ENCODE data around the gene ANKRD66. TPM values are rescaled to one million over a fixed set of nuclear protein-coding genes. Genes with fewer than 3 reads are reported as not detected.
"Not testable (repeated sequence)": the region's sequence is repeated elsewhere in the genome, so short reads cannot be mapped to it uniquely, and the experiment has no call there.

ANKRD66 gene
- total RNA-seq (2014; rRNA removed; shearing (Covaris generic)), result not detected in 2 replicates

- no peak for DNase-seq (ENCODE audit: low spot score)
Measured at GRCh38 chr6:46746696-46747095, at the start of gene ANKRD66. Gene ANKRD66 (plus strand): TSS chr6:46746933. CDS start chr6:46751949, 5,016 bp downstream.

DNA sequence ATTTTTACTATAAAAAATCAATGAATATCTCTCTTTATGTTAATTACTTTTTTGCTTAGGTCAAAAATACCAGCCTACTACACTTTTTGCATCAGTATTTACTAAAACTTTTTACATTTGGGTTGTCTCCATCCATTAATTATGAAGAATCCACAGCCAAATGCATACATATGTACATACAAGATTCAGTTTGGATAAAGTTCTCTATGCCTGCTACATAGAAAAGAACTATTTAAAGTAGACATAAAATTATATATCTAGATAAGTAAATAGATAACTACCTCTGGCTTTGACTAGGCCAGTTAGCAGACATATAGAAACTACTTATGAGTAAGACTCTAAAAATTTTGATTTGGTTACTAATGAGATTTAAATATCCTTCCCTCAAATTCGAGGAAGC, 46.8 kb upstream of the ANKRD66 start:
- no peak for DNase-seq (ENCODE audit: low spot score)

DNA sequence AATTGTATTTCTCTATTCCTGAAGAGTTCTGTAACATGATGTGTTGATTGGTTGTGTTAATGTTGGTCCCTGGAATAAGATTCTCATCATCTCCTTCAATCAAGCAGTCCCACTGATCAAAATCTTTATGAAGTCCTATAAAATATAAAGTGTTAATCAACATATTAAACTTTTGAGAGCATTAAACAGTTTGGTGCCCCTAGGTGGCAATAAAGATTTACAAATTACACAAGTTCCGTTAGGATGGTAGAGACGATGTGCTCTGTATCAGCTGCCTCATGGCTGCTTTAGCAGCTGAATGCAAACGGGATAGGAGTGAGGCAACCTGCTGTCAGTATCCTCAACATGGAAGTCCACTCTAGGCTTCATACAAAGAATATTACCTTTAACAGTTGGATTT, 42.2 kb upstream of the ANKRD66 start:
- peak; percentile 64 for DNase-seq (ENCODE audit: low spot score)

DNA sequence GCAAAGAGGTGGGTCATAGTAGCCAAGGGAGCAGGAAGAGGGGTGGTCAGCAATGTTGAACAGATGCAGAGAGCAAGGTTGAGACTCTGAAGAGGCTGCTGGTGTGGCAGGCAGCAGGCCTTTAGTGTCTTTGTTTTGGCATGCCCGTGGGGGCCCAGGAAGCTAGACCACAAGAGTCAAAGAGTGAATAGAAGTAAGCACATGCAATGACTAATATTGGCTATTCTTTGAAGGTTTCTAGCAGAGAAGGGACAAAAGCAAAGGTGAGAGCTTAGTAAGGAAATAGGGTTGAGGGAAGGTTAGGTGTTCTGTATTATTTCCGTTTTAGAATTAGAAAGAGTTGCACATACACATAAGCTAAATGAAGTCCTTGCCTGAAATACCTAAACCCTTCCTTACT, 40.3 kb upstream of the ANKRD66 start:
- DNase-seq (ENCODE audit: low spot score), result no peak

- DNase-seq (ENCODE audit: low spot score), result no peak
Measured at GRCh38 chr6:46711491-46711890, 35.2 kb upstream of the ANKRD66 start.

- DNase-seq (ENCODE audit: low spot score), result no peak
Measured at GRCh38 chr6:46715141-46715540, 31.6 kb upstream of the ANKRD66 start.

DNA sequence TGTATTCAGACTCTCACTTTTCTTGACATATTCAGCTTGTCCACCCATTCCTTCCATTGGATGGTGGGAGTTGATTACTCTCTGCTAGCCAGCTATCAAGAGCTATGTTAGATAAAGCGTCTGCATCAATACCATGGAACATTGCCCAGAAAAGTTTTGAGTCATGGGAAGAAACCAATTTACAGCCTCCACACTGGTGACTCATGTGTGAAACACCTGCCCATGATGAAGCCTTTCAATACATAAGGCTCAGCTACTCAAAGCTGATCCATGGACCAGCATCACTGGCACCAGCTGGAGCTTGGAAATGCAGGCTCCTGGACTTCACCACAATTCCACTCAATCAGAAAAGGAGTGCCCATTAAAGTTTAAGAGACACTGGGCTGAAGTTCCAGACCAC, 27.6 kb upstream of the ANKRD66 start:
- DNase-seq (ENCODE audit: low spot score), result peak; percentile 20

DNA sequence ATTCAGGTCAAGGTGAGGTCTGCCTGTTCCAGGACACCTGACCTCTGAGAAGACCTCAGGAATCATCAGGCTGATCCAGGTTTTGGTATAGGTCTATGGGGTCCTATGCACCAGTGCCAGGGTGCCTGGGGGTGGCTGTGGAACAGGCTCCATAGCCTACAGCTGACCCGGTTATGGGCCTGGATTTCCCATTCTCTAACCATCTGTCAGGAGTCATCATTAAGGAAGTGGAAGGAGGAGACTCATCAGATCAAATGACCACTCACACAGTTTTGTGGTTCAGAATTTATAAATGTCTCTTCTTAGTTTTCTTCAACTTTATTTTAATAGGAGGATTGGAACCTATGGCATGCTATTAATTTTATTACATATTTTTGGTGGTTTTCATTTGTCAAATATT, 26.3 kb upstream of the ANKRD66 start:
- DNase-seq (ENCODE audit: low spot score), result no peak

DNA sequence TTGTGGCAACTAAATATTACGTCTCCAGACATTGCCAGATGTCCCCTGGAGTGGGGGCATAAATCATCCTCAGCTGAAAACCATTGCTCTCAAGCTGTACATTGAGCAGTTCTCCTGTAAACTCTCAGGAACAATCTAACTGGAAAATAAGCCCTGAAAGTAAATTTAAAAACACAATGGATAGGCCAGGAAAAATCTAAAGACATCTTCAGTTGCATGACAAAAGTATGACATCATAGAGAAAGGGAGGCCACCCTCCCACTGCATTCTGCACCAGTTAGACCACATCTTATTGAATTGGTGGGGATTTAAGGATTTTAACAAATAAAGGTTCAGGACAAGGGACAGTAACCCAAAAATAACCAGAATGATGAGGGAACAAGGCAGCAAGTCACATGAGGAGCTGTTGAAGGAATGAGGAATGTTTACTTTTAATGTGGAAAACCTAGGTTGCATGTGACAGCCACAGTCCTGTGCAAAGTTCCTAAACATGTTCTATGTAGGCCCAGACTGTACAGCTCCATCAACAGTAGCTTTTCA, 16.9 kb upstream of the ANKRD66 start:
- no peak for DNase-seq (ENCODE audit: low spot score)

DNA sequence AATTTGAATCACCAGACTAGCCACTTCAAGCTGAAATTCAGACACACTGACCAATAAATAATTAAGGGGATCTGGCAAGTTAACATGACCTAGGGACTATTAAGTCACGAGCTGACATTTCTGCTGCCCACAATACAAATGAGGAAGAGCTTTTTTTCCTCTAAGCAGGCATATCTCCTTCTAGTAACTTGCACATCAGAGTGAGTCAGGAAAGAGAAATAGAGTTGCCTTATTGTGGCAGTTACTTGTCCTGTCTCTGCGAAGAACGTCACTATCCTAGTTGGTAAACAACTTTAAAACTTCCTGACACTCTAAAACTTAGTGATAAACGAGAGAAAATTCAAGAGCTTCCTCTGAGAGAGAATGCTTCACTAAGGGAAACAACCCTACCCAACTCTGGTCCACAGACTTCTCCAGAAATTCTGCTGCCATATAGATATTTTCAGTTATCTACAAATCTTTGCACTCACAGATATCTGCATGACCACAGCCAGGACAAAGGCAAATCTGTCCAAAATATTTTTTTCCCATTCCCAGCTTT, 15.7 kb upstream of the ANKRD66 start:
- no peak for DNase-seq (ENCODE audit: low spot score)

DNA sequence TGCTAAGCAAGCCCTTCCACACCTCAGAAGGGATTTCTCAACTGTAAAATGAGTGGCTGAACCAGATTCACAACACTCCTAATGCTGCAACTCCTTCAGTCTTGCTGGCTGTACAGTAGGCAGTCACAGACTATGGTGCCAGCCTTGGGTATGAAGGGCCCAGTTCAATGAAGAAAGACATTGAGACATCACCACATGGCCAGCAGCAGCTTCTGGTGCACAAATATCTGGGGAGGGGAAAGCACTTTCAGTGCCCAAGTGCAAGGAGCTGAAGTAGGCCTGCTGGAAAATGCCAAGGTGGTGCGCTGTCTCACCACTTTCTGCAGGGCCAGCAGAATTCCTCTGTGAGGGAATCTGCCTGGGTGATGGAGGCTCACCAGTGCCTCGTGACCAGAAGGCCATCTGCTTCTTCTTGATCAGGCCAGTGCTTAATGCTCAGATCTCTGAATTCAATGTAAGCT, 13.4 kb upstream of the ANKRD66 start:
- no peak for DNase-seq (ENCODE audit: low spot score)

GRCh38 chr6:46734867-46735719, 11.6 kb upstream of the ANKRD66 start, which contains the start of gene PLA2G7:
Gene PLA2G7 (minus strand): TSS chr6:46735375. CDS start chr6:46722891, 12,484 bp downstream.
- peak; percentile 45 for DNase-seq (ENCODE audit: low spot score)

DNA sequence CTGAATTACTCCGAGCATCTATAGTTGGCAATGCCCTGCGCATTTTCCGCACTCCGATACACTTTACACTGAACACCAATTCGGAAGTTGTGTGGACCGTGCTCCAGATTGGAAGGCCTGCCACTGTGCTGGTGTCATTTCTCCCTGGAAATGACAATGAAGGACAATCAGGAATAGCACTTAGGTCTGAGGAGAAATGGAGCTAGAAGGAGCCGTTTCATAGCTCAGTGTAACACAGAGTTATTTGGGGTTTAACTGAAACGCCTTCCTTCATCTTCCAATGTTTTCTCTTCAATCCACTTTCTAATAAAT, 11.1 kb upstream of the ANKRD66 start:
- DNase-seq (ENCODE audit: low spot score), result no peak

- no peak for DNase-seq (ENCODE audit: low spot score)
Measured at GRCh38 chr6:46736906-46737305, 9.8 kb upstream of the ANKRD66 start.

- no peak for DNase-seq (ENCODE audit: low spot score)
Measured at GRCh38 chr6:46741482-46741881, 5.3 kb upstream of the ANKRD66 start.

- DNase-seq (ENCODE audit: low spot score), result no peak
Measured at GRCh38 chr6:46741910-46742309, 4.8 kb upstream of the ANKRD66 start.

DNA sequence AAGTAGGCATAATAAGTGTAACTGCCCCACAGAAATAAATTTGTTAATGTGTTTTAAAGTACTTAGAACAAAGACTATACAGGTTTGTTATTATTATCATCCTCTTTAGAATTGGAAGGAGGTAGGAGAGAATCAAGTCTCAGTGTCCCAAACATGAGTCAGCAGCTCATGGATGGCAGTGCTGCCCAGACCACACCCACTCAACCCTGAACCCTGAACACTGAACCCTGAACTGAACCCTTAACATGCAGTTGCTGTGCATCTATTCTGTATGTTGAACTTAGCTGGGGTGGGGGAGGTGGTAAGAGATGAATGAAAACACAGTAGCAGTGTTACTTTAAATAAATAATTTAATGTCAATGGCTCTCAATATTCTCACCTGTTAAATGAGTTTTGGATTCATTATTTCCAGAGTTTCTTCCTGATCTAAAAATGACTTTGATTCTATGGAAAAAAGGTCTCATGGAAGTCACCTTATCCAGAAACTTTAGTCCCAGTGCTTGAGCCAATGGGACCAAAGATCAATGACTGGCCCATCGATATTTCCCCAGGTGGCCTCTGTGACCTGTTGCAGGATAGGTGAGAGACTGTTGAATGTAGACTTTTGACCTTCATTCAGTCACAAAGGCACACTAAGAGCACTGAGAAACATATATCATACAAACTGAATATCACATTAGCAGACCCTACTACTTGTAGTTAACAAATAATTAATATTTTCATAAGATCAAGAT, 3.1 kb upstream of the ANKRD66 start:
- DNase-seq (ENCODE audit: low spot score), result no peak

DNA sequence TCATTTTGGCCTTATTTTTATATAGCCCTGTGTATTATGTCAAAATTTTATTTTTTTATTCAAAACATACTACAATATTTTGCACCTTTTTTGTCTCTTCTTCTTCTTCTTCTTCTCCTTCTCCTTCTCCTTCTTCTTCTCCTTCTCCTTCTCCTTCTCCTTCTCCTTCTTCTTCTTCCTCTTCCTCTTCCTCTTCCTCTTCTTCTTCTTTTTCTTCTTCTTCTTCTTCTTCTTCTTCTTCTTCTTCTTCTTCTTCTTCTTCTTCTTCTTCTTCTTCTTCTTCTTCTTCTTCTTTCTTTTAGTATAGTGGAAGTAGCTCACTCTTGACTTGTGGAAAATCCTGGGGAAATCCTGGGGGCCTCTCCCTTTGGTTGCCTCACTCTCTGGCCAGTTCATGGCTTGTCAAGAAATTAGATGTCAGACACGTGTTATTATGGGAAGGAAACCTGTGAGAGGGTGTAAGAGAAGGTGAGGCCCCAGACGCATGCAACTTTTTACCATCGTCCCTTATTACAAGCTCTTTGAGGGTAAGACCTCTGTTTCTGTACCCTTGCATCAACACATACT, 2.5 kb upstream of the ANKRD66 start:
- not testable (repeated sequence) for DNase-seq (ENCODE audit: low spot score)

GRCh38 chr6:46745973-46746372, 760 bp upstream of the ANKRD66 start:
- no peak for DNase-seq (ENCODE audit: low spot score)

- DNase-seq (ENCODE audit: low spot score), result no peak
Measured at GRCh38 chr6:46748940-46749503, 2.3 kb downstream of the ANKRD66 start.

DNA sequence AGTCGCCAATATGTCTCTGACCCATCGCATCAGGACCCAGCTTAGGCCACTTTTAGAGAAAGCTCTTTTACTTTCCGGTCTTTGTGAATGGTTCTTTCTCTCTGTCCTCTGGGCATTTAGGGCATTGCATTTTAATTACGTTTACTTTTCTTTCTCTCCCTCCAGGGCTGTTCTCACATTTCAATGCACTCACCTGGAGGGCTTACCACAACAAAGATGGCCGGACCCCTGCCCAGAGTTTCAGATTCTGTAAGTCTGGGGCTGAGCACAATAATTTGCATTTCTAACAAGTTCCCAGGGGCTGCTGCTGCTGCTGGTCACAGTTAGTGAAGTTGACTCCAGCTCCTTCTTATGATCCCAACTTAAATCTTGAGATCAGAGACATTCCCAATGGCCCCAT, 3.0 kb downstream of the ANKRD66 start:
- no peak for DNase-seq (ENCODE audit: low spot score)

GRCh38 chr6:46751658-46752057, 4.9 kb downstream of the ANKRD66 start:
- DNase-seq (ENCODE audit: low spot score), result no peak
